ENCODE data around the gene UNC119B.

UNC119B gene

DNA sequence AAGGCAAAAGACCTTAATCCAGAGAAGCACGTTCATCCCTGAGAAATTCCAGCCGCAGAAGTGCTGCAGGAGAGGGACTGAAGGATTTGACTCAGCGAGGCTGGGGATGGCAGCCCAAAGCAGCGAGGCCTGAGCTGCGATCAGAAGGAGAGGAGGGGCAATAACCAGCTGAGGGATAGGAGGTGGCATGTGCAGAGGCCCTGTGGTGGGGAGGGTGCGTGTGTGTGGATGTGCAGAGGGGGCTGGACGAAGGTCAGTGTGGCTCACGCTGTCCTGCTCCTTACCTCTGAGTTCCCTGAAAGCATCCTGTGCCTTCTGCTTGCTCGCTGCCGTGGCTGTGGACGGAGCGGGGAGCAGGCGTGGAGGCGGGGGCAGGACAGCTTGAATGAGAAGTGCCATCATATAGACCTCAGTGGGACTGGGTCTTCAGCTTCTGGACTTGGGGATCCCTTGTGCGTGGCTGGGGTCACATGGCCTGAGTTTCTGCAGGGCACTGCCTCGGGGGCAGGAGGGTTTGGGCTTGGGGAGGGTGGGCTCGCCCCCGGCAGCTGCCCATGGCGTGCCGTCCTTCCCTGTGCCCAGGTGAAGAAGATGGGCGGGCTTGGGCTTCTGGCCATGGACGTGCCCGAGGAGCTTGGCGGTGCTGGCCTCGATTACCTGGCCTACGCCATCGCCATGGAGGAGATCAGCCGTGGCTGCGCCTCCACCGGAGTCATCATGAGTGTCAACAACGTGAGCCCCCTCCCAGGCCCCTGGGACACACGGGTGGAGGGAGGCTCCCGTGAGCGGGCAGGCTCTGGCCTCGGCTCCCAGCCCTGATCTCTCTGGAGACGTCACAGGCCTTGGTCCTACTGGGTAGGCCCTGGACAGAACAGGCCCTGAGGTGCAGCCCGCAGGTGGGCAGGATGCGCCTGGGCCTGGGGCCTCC is 26.4 kb downstream of the UNC119B start:
- no peaks in the 10 kb centered on the region for H3K4me1 ChIP-seq (ENCODE audit: control insufficient read depth, insufficient read depth, low read length)
- no peak overlapping the region for H3K9ac ChIP-seq (ENCODE audit: low read depth, low read length)

DNA sequence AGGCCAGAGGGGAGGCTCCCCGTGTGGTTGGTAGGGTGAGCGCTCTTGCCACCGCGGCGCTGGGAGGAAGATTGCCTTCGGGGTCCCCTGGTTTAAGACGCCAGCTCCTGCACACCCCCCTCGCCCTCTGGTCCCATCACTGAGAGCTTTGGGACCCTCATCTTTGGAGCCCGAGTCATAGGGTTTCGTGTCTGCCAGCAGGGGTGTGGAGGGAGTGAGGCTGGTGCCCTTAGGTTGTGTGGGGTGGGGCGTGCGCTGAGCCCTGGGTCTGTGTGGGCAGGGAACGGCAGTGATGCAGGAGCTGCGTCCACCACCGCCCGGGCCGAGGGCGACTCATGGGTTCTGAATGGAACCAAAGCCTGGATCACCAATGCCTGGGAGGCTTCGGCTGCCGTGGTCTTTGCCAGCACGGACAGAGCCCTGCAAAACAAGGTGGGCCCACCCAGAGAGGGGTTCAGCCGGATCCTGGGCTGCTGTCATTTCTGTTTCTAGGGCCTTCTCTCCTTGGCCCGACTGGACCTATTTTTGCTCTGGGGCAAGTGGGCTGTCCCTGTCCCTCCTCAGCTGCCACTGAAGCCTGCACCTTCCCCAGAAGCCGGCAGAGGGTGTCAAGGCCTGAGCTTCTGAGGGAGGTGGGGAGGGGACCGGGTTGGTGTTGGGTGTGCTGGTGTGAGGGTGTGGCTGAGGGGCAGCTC is 27.4 kb downstream of the UNC119B start:
- H3K27me3 ChIP-seq (ENCODE audit: control insufficient read depth, insufficient read depth, low read length), result no peaks in the 10 kb centered on the region
- no peak overlapping the region for H3K9ac ChIP-seq (ENCODE audit: low read depth, low read length)
- no peak overlapping the region for H3K4me3 ChIP-seq (ENCODE audit: low read depth, low read length)
- H3K9me3 ChIP-seq (ENCODE audit: control insufficient read depth, insufficient read depth, low read length), result no peaks in the 10 kb centered on the region
- H3K4me1 ChIP-seq (ENCODE audit: control insufficient read depth, insufficient read depth, low read length), result no peaks in the 10 kb centered on the region
- peaks cover 2% of the 10 kb centered on the region for H3K36me3 ChIP-seq (ENCODE audit: control insufficient read depth, insufficient read depth, low read length)

More for the DNA sequence above, 26.4 kb downstream of the UNC119B start:
- Histone ChIP-seq H3K9me3 (ENCODE audit: control insufficient read depth, insufficient read depth, low read length) (no peaks in the 10 kb centered on the region), H3K4me3 (ENCODE audit: low read depth, low read length) (no peak overlapping the region), H3K27me3 (ENCODE audit: control insufficient read depth, insufficient read depth, low read length) (no peaks in the 10 kb centered on the region), H3K36me3 (ENCODE audit: control insufficient read depth, insufficient read depth, low read length) (peaks cover 2% of the 10 kb centered on the region)

DNA sequence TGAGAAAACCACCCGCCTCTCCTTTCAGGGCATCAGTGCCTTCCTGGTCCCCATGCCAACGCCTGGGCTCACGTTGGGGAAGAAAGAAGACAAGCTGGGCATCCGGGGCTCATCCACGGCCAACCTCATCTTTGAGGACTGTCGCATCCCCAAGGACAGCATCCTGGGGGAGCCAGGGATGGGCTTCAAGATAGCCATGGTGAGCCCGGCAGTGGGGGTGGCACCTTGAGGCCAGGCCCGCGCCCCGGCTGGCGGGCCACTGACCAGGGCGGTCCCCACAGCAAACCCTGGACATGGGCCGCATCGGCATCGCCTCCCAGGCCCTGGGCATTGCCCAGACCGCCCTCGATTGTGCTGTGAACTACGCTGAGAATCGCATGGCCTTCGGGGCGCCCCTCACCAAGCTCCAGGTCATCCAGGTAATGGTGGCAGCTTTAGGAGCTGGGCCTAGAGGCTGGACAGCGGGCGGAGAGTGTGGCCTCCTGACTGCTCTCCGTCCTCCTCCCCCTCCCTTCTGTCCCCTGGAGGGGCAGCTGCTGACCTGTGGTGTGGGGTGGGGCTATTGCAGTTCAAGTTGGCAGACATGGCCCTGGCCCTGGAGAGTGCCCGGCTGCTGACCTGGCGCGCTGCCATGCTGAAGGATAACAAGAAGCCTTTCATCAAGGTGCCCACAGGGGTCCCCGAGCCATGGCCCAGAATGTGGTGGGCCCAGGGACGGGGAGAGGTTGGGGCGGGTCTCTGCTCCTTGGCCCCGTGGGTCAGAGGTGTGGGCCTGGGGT is 28.2 kb downstream of the UNC119B start:
- Histone ChIP-seq H3K27me3 (ENCODE audit: control insufficient read depth, insufficient read depth, low read length) (no peaks in the 10 kb centered on the region), H3K36me3 (ENCODE audit: control insufficient read depth, insufficient read depth, low read length) (peaks cover 2% of the 10 kb centered on the region), H3K4me3 (ENCODE audit: low read depth, low read length) (no peak overlapping the region), H3K4me1 (ENCODE audit: control insufficient read depth, insufficient read depth, low read length) (no peaks in the 10 kb centered on the region), H3K9me3 (ENCODE audit: control insufficient read depth, insufficient read depth, low read length) (no peaks in the 10 kb centered on the region), H3K9ac (ENCODE audit: low read depth, low read length) (no peak overlapping the region)

DNA sequence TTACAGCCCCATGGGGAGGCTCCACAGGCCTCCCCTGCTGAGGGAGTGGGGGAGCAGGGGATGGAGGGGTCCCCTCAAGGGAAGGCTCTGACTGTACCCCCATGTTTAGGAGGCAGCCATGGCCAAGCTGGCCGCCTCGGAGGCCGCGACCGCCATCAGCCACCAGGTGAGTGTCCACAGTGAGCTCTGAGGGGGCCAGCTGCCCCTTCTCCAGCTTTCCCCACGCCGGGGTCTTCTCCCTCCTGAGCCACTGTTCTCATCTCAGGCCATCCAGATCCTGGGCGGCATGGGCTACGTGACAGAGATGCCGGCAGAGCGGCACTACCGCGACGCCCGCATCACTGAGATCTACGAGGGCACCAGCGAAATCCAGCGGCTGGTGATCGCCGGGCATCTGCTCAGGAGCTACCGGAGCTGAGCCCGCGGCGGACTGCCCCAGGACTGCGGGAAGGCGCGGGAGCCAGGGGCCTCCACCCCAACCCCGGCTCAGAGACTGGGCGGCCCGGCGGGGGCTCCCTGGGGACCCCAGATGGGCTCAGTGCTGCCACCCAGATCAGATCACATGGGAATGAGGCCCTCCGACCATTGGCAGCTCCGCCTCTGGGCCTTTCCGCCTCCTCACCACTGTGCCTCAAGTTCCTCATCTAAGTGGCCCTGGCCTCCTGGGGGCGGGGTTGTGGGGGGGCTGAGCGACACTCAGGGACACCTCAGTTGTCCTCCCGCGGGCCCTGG is 28.9 kb downstream of the UNC119B start:
- no peaks in the 10 kb centered on the region for H3K9me3 ChIP-seq (ENCODE audit: control insufficient read depth, insufficient read depth, low read length)
- H3K4me1 ChIP-seq (ENCODE audit: control insufficient read depth, insufficient read depth, low read length), result no peaks in the 10 kb centered on the region

DNA sequence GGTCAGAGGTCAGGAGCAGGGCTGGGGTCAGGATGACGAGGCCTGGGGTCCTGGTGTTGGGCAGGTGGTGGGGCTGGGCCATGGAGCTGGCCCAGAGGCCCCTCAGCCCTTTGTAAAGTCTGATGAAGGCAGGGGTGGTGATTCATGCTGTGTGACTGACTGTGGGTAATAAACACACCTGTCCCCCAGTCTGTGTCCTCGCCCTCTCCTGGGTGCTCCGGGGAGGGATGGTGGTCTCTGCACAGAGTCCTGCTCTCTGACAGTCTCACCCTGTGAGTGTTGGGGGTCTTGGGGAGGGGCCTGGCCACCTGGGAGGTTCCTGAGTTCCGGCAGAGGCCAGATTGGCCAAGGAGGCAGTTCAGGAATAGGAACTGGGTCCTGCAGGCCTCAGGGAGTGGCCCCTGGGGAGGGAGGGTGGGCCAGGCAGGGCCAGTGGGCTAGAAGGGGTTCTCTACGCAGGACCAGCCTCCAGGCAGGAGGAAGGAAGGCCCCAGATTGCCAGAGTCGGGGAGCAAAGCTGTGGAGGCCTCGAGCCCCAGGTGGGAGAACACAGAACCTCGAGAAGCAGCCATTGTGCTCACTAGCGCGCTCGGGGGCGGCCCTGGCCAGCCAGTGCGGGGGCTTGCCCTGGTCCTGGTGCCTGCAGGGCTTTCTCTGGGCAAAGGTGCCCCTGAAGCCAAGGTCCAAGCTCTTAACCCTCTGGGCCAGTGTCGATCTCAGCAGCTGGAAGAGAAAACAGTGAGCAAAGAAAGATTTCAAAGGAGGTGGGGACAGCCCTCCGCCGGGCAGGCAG is 29.8 kb downstream of the UNC119B start:
- no peak overlapping the region for H3K4me3 ChIP-seq (ENCODE audit: low read depth, low read length)
- no peaks in the 10 kb centered on the region for H3K4me1 ChIP-seq (ENCODE audit: control insufficient read depth, insufficient read depth, low read length)
- H3K27me3 ChIP-seq (ENCODE audit: control insufficient read depth, insufficient read depth, low read length), result no peaks in the 10 kb centered on the region
- H3K9me3 ChIP-seq (ENCODE audit: control insufficient read depth, insufficient read depth, low read length), result no peaks in the 10 kb centered on the region
- H3K36me3 ChIP-seq (ENCODE audit: control insufficient read depth, insufficient read depth, low read length), result no peaks in the 10 kb centered on the region
- H3K9ac ChIP-seq (ENCODE audit: low read depth, low read length), result no peak overlapping the region

More for the DNA sequence above, 28.9 kb downstream of the UNC119B start:
- Histone ChIP-seq H3K27me3 (ENCODE audit: control insufficient read depth, insufficient read depth, low read length) (no peaks in the 10 kb centered on the region), H3K36me3 (ENCODE audit: control insufficient read depth, insufficient read depth, low read length) (peaks cover under 1% of the 10 kb centered on the region), H3K4me3 (ENCODE audit: low read depth, low read length) (no peak overlapping the region), H3K9ac (ENCODE audit: low read depth, low read length) (no peak overlapping the region)

DNA sequence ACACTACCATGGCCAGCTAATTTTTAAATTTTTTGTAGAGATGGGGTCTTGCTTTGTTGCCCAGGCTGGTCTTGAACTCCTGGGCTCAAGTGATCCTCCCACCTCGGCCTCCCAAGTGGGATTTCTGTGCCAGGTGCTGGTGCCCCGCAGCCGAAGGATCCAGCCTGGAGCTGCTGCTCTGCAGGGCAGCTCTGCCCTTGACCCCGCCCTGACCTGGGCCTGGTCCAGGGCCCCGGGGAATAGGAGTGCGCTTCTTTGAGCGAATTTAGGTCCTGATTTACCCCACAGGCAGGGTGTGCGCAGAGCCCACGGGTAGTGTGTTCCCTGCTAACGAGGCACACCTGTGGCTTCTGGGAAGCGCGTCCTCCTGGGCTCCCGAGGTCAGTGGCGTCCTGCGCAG is 30.6 kb downstream of the UNC119B start:
- no peaks in the 10 kb centered on the region for H3K4me1 ChIP-seq (ENCODE audit: control insufficient read depth, insufficient read depth, low read length)
- no peaks in the 10 kb centered on the region for H3K9me3 ChIP-seq (ENCODE audit: control insufficient read depth, insufficient read depth, low read length)
- no peak overlapping the region for H3K9ac ChIP-seq (ENCODE audit: low read depth, low read length)
- H3K27me3 ChIP-seq (ENCODE audit: control insufficient read depth, insufficient read depth, low read length), result no peaks in the 10 kb centered on the region
- H3K36me3 ChIP-seq (ENCODE audit: control insufficient read depth, insufficient read depth, low read length), result no peaks in the 10 kb centered on the region
- H3K4me3 ChIP-seq (ENCODE audit: low read depth, low read length), result no peak overlapping the region

DNA sequence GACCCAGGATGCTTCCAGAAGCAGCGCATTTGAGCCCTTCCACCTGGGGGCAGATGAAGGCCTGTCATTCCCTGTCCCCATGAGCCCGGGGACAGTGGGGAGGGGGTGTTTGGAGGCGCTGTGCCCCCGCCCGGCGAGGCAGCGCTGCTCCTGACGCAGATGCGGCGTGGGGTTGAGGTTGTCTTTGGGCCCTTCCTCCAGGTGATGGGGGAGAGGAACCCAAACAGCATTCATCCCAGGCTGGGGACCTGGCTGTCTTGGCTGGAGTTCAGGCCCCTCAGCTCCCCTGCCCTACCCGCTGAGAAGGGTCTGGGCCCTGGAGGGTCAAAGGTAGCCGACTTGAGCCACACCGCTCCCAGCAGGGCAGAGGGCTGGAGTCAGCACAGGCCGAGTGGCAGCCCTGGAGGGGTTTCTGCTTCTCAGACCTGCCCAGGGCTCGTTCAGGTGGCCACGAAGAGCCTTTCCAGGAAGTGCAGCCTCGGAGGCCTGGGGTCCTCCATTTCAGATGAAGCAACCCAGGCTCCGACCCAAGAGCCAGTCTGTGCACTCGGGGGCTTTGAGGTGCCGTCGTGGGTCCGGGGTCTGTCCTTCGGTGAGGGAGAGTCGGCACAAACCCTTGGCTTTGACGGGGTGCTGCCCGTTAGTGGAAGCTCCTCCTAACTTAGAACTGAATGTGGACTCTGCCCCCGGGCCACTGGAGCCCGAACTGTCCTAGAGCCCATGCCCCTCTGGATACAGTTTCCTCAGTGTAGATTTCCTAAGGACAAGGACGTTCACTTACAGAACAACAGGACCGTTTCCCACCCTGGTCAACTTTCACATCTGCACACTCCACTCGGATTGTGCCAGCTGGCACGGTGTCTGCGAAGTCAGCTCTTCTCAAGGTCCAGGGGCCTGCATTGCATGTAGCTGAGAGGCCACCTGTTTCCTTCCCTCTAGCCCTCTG is 31.5 kb downstream of the UNC119B start:
- H3K27me3 ChIP-seq (ENCODE audit: control insufficient read depth, insufficient read depth, low read length), result no peaks in the 10 kb centered on the region
- H3K9ac ChIP-seq (ENCODE audit: low read depth, low read length), result no peak overlapping the region
- H3K4me1 ChIP-seq (ENCODE audit: control insufficient read depth, insufficient read depth, low read length), result no peaks in the 10 kb centered on the region
- H3K9me3 ChIP-seq (ENCODE audit: control insufficient read depth, insufficient read depth, low read length), result no peaks in the 10 kb centered on the region
- H3K36me3 ChIP-seq (ENCODE audit: control insufficient read depth, insufficient read depth, low read length), result no peaks in the 10 kb centered on the region
- H3K4me3 ChIP-seq (ENCODE audit: low read depth, low read length), result no peak overlapping the region

DNA sequence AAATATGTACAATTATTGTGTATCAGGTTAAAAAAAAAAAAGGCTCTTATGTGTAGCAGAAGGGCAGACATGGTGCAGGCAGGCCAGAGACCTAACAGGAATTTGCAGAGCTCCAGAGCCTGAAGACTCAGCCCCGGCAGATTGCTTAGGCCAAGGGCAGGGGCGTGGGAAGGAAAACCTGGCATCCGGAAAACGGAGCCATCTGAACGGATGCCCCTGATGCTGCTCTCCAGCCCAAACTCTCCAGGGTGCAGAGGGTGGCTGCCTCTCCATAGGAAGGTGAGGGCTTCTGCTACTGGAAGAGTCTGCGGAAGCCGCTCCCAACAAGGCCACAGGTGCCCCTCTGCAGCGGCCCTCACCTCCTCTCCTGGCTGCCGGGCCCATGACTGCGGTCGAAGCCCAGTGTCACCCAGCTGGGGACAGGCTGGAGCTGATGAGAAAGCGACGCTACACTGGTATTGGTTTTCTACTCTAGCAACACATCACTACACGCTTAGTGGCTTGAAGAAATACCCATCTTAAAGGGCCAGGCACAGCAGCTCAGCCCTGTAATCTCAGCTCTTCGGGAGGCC is 34.8 kb downstream of the UNC119B start:
- H3K27me3 ChIP-seq (ENCODE audit: control insufficient read depth, insufficient read depth, low read length), result no peaks in the 10 kb centered on the region

DNA sequence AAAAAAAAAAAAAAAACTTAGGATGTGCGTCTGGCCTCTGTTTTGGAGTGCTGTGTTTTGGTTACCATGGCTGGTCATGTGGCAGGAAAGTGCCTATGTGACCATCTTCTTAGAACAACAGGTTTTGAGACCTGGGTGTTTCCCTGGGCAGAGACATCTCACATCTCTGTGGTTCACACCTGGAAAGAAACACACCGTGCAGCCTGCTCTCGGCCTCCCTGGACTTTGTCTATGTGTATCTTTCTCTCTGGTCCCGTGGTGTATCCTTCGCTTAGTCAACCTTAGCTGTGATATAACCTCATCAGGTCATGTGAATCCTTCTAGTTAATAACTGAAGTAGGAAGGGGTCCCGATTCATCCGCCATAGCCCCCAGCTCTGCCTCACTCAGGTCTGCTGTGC is 38.0 kb downstream of the UNC119B start:
- Histone ChIP-seq H3K36me3 (ENCODE audit: control insufficient read depth, insufficient read depth, low read length) (no peaks in the 10 kb centered on the region), H3K27me3 (ENCODE audit: control insufficient read depth, insufficient read depth, low read length) (no peaks in the 10 kb centered on the region), H3K9ac (ENCODE audit: low read depth, low read length) (no peak overlapping the region), H3K4me1 (ENCODE audit: control insufficient read depth, insufficient read depth, low read length) (no peaks in the 10 kb centered on the region), H3K9me3 (ENCODE audit: control insufficient read depth, insufficient read depth, low read length) (no peaks in the 10 kb centered on the region), H3K4me3 (ENCODE audit: low read depth, low read length) (no peak overlapping the region)

More for the DNA sequence above, 34.8 kb downstream of the UNC119B start:
- no peaks in the 10 kb centered on the region for H3K9me3 ChIP-seq (ENCODE audit: control insufficient read depth, insufficient read depth, low read length)
- no peak overlapping the region for H3K4me3 ChIP-seq (ENCODE audit: low read depth, low read length)
- H3K9ac ChIP-seq (ENCODE audit: low read depth, low read length), result no peak overlapping the region
- H3K36me3 ChIP-seq (ENCODE audit: control insufficient read depth, insufficient read depth, low read length), result no peaks in the 10 kb centered on the region
- no peaks in the 10 kb centered on the region for H3K4me1 ChIP-seq (ENCODE audit: control insufficient read depth, insufficient read depth, low read length)

DNA sequence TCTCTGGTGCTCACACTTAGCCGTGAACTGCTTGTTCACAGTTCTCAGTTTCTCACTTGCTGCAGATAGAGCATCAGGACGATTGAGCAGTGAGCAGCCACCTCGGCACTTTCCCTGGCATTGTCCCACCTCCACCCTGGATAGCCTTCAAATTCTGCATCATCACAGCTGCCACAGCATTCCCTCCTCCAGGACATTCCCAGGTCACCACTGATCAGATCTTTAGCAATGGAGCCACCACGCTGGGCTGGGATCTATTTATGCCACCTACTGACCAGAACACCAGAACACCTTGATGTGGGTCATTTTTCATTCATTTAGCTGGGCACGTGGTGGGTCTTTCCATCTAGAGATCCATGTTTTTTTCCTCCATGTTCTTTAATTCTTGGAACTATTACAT is 39.0 kb downstream of the UNC119B start:
- no peaks in the 10 kb centered on the region for H3K4me1 ChIP-seq (ENCODE audit: control insufficient read depth, insufficient read depth, low read length)
- H3K9ac ChIP-seq (ENCODE audit: low read depth, low read length), result no peak overlapping the region
- H3K27me3 ChIP-seq (ENCODE audit: control insufficient read depth, insufficient read depth, low read length), result no peaks in the 10 kb centered on the region
- H3K9me3 ChIP-seq (ENCODE audit: control insufficient read depth, insufficient read depth, low read length), result no peaks in the 10 kb centered on the region
- H3K4me3 ChIP-seq (ENCODE audit: low read depth, low read length), result no peak overlapping the region
- no peaks in the 10 kb centered on the region for H3K36me3 ChIP-seq (ENCODE audit: control insufficient read depth, insufficient read depth, low read length)
